HG03442 (cell line): ENCODE data around the gene SNPH.

Experiments used
- ATAC-seq: cut with Tn5 transposase; IDR thresholded peaks from one replicate; pipeline ENCODE4 v1.9.1; 2021; ENCODE audit warnings: mild to moderate bottlenecking, moderate library complexity; ENCODE audit not compliant: unreplicated experiment

Gene SNPH

GRCh38 chr20:1263853-1264252 lies 2.2 kb upstream of the SNPH start:
- no peak for ATAC-seq

GRCh38 chr20:1264727-1265126 lies 1.4 kb upstream of the SNPH start:
- ATAC-seq: no peak

DNA sequence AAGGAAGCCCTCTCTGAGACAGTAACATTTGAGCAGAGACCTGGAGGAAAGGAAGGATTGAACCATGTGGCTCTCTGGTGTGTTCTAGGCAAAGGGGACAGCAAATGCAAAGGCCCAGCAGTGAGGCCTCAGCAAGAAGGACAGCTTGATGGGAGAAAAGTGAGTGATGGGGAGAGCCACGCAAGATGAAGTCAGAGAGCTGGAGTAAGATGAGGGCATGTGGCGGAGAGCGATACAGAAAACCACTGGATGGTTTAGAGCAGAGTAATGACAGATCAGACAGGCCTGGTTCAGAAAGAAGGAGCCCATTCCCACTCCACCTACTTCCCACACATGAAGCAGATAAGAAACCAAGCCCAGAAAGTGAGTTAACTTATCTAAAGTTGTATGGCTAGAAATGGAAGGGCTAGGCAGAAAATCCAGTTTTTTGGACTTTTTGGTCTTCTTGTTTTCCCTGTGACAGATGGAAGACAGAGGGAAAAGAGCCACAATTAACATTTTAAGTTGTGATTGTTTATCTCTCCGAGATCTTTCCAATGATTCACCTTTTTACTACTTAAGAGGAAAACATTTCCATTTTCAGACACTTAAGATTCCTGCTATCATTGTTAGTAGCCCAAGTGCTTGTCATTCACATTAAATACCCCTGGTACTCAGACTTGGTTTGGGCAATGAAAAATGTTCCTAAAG lies 723 bp upstream of the SNPH start:
- ATAC-seq: no peak

GRCh38 chr20:1265916-1266166 lies 253 bp upstream of the SNPH start:
- ATAC-seq: no peak

DNA sequence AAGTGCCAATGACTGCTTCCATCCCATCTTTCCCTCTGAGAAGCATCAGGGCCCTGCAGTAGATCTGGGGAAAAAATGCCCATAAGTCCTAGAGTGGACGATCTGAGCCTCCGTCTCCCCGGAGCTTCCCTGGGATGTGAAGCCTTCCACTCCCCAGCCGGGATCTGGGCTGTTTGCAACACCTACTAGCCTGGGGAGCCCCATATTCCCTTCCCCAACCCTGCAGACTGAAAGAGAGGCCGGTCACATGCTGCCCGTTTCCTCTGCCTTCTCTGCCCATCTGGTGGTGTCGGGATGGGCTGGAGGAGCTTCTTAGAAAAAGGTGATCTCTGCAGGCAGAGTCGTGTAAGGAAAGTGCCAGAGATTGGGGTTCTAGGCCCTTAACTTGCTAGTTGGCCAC lies 1.1 kb downstream of the SNPH start:
- ATAC-seq: no peak

DNA sequence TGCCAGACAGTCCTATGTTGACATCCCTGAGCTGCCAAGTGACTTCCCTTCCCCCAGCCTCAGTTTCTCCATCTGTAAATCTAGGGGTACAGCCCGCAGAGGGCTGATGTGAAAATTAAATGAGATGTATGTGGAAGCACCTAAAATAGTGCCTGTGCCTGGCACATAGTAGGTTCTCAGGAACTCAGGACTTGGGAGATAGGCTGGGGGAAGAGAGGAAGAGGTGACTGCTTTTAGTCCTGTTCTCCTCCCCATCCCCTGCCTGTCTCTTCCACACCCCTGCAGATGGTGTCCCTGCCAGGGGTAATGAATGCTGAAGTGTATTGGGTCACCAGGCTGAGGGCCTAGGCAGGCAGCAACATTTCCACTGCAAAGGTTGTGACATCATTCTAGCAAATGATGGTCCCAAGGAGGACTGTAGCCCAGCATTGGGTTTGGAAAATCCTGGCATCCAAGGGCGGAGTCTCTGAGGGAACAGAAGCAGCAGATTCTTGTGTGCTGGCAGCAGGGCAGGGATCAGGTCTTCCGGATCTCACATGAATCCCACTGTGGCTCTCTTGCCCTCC lies 1.8 kb downstream of the SNPH start:
- ATAC-seq: no peak

GRCh38 chr20:1269235-1269634 lies 3.1 kb downstream of the SNPH start:
- ATAC-seq: no peak

DNA sequence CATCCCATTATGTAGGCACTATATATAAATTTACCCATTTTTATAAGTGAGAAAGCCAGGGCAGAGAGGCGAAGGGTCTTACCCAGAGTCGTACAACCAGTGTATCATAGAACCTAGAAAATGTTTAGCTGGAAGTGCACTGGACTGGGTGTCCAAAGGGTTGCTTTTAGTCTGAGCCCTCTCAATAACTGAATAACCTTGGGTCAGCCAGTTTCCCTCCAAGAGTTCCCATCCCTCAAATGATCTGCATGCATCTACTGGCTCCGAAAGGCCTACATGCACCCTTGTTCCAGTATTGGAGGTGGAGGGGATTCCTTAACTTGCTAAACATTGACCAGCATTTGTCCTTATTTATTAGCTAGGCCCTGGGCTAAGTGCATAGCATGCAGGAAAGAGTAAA lies 3.8 kb downstream of the SNPH start:
- ATAC-seq: no peak

DNA sequence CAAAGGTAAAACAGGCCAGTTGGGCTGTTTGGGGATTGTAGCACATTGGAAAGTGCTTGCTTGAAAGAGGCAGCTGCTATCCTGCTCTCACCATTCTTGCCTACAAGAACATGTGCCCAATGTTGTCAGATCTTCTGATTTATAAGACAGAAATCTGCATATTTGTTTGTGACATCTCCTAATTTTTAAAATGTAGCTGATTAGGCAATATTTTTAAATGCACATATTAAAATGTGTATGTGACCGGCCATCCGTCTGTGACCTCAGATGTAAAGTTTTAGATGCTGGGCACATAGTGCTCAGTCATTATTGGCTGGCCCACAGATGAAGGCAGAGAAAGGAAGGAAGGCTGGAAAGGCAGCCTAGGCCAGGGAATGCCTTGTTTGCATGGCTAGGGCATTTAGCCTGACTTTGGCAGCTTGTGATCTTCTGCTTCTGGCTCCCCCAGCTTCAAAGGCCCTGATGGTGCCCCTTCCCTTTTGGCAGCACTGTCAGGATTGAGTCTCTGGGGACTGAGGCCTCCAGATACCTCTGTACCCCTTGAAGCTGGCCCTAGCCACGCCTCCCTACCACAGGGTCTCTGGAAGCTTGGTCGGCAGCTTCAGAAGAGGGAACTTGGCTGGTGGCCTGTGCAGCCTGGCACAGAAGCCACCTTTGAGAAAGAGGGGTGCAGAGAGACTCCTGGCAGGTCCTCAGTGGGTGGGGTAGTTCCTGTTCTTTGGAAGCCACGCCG lies 6.4 kb downstream of the SNPH start:
- no peak for ATAC-seq

- ATAC-seq: no peak
Observed at GRCh38 chr20:1273366-1273765, 7.3 kb downstream of the SNPH start.

DNA sequence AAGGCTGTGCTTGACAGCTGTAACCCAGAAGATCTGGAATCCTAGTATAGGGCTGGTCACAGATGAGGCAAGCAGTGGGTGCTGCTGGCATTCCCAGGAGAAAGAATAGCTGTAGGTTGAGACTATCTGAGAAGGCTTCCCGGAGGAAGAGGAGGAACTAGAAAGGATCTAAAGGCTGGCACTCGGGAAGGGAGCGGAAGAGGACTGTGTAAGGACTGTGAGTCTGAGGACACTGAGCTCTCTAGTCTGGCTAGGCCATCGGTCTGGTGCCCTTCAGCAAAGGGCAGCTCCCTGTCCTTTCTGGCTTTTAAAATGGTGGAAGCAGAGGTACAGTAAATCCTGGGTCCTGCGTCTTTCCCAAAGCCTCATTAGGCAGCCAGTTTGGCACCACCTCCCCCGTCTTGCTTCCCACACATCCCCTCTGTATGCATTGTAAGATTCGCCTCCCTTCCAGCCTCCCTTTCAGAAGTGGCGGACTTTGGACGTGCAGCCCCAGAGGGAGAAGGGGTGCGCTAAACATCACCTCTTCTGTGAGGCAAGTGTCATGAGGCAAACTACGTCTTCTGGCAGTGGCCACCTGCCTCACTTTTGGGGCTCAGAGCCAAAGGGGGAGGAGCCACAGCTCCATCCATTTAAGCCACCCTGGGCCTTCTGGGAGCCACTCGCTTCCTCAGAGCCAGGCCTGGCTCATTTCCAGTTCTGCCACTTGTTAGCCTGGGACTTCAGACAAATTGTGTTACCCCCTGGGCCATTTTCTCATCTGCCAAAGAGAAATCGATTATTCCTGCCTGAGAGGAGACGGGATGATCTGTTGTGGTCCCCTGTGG lies 8.6 kb downstream of the SNPH start:
- ATAC-seq: no peak

GRCh38 chr20:1275919-1276318 lies 9.8 kb downstream of the SNPH start:
- ATAC-seq: no peak

DNA sequence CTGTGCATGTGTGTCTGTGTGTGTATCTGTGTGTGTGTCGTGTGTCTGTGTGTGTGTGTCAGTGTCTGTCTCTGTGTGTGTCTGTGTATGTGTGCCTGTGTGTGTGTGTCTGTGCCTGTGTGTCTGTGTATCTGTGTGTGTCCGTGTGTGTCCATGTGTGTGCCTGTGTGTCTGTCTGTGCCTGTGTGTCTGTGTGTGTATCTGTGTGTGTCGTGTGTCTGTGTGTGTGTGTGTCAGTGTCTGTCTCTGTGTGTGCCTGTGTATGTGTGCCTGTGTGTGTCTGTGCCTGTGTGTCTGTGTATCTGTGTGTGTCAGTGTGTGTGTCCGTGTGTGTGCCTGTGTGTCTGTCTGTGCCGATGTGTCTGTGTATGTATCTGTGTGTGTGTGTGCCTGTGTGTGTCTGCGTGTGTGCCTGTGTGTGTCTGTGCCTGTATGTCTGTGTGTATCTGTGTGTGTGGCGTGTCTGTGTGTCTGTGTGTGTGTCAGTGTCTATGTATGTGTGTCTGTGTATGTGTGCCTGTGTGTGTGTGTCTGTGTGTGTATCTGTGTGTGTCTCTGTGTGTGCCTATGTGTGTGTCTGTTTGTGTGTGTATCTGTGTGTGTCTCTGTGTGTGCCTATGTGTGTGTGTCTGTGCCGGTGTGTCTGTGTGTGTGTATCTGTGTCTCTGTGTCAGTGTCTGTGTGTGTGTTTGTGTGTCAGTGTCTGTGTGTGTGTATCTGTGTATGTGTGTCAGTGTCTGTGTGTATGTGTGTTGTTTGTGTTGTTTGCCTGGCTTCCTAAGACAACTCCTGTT lies 11.6 kb downstream of the SNPH start:
- ATAC-seq: no peak

DNA sequence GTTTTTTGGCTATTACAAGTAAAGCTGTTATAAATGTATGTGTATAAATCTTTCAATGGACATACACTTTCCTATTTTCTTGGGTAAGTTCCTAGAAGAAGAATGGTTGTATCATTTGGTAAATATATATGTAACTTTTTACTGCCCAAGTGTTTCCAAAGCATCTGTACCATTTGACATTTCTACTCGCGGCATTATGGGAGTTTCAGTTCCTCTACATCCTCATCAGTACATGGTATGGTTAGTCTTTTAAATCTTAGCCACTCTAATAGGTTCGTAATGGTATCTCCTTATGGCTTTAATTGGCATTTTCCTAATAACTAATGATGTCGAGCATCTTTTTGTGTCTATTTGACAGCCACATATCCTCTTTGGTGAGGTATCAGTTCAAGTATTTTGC lies 12.9 kb downstream of the SNPH start:
- no peak for ATAC-seq

GRCh38 chr20:1280195-1281102 lies 14.4 kb downstream of the SNPH start:
- ATAC-seq: no peak

- no peak for ATAC-seq
Observed at GRCh38 chr20:1281279-1282057, 15.4 kb downstream of the SNPH start.

DNA sequence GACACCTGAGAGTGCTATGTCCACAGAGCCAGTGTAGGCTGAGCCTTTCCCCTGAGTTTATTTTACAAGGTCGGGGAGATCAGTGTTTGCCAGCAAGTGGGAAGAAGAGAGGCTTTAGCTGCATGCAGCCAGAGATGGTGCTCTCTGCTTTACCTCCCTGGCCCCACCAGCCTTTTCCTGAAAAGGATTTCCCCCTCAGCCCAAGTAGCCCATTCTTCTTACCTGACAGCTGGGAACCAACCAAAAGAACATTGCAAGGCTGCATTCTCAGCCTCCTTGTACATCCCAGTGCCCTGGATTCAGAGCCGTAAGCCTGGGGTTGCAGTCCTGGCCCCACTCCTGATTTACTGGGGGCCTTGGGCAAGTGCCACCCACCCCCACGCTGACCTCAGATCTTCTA lies 16.9 kb downstream of the SNPH start:
- ATAC-seq: no peak

DNA sequence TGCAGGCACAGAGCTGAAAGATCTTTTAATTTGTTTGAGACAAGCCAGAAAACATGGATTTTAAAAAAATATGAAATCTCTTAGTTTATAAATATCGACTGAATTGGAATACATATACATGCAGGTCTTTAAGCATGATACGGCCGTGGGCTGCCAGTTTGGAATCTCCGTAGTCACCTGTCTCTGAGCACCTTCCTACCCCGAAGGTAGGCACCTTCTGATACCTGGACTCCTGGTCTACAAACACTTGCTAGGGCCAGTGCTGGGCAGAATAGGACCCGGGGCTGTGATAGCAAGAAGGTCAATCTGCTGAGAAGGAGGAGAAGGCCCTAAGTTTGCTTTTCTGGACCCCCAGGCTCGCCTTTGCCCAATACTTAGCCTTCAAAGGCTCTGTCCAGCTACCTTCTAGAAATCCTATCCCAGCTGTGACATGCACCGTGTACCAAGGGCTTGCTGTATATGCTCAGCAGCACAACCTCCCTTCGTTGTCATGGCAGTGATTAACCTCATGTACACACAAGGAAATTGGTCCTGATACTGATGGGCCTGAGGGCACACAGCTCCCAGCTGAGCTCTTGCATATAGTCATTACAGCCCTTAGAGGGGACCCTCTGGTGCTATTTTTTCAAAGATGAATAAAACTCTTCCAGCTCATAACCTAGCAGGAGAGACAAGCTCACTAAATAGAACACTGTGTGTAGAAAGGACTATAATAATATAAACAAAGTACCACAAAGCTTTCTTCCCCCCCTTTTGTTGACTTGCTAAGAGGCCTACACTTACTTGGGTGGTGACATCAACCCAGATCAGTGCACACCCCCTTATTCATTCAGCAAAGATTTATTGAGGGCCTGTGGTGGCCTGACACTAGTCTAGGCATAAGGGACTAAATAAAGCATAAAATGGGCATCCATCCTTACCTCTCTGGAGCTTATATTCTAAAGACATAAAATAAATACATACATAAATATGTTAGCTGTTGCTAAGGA lies 17.7 kb downstream of the SNPH start:
- no peak for ATAC-seq
